Measurements from ENCODE around the gene SMG6. TPM values are rescaled to one million over a fixed set of nuclear protein-coding genes. Genes with fewer than 3 reads are reported as not detected.

SMG6 gene
- total and polyA plus RNA-seq, 2 experiments from 2014 or later, result 23.0 to 50.8 TPM

DNA sequence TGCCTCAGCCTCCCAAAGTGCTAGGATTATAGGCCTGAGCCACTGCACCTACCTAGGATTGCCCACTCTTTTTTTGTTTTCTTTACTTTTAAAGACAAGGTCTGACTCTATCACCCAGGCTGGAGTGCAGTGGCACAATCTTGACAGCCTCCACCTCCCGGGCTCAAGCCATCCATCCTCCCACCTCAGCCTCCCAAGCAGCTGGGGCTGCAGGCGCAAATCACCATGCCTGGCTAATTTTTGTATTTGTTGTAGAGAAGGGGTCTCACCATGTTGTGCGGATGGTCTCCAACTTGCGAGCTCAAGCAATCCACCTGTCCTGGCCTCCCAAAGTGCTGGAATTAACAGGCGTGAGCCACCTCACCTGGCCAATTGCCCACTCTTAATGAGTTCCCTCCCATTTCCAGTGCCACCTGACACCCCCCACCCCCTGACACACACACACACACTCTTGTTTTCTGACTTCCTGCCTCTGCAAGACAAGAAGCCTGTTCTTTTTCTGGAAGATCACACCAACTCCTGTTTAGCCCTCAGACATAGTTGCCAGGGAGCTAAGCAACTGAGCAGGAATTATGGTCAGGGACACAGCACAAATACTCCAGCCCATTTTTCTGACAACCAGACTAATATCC is 259.2 kb downstream of the SMG6 start:
- Histone ChIP-seq H3K27ac (no peak overlapping the region), H3K4me1 (ENCODE audit: low read depth) (peaks cover 4% of the 10 kb centered on the region)

DNA sequence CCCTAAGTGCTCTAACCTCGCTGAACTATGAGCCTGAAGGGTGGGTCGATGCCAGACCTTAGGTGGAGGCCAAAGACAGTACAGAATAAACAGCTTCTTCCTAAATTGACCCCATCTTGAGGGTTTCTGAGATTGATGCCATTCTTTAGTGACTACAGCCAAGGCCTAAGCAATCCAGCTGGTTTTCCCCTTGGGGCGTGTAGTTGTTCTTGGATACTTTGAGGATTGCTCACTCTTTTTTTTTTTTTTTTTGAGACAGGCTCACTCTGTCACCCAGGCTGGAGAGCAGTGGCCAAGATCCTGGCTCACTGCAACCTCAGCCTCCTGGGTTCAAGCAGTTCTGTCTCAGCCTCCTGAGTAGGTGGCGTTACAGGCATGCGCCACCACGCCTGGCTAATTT is 259.8 kb downstream of the SMG6 start:
- Histone ChIP-seq H3K9me3 (ENCODE audit: low read depth) (no peaks in the 10 kb centered on the region), H3K27me3 (peaks cover 7% of the 10 kb centered on the region), H3K27ac (no peak overlapping the region), H3K36me3 (peaks cover 5% of the 10 kb centered on the region), H3K4me3 (no peak overlapping the region), H3K4me1 (ENCODE audit: low read depth) (peaks cover 4% of the 10 kb centered on the region)
- TF ChIP-seq, protein P1, sequence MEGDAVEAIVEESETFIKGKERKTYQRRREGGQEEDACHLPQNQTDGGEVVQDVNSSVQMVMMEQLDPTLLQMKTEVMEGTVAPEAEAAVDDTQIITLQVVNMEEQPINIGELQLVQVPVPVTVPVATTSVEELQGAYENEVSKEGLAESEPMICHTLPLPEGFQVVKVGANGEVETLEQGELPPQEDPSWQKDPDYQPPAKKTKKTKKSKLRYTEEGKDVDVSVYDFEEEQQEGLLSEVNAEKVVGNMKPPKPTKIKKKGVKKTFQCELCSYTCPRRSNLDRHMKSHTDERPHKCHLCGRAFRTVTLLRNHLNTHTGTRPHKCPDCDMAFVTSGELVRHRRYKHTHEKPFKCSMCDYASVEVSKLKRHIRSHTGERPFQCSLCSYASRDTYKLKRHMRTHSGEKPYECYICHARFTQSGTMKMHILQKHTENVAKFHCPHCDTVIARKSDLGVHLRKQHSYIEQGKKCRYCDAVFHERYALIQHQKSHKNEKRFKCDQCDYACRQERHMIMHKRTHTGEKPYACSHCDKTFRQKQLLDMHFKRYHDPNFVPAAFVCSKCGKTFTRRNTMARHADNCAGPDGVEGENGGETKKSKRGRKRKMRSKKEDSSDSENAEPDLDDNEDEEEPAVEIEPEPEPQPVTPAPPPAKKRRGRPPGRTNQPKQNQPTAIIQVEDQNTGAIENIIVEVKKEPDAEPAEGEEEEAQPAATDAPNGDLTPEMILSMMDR (IDR thresholded peaks at IDR 0.05; ENCODE audit: low read depth, low read length), result no peak
- DNase-seq (ENCODE audit: low read depth in 1 of 2, low spot score in 1 of 2), result no peak

More for the DNA sequence above, 259.2 kb downstream of the SMG6 start:
- Histone ChIP-seq H3K9me3 (ENCODE audit: low read depth) (no peaks in the 10 kb centered on the region), H3K4me3 (no peak overlapping the region), H3K27me3 (peaks cover 13% of the 10 kb centered on the region), H3K36me3 (peaks cover 5% of the 10 kb centered on the region)
- no peak for DNase-seq (ENCODE audit: low read depth in 1 of 2, low spot score in 1 of 2)
- TF ChIP-seq, protein P1 (IDR thresholded peaks at IDR 0.05; ENCODE audit: low read depth, low read length), result no peak

DNA sequence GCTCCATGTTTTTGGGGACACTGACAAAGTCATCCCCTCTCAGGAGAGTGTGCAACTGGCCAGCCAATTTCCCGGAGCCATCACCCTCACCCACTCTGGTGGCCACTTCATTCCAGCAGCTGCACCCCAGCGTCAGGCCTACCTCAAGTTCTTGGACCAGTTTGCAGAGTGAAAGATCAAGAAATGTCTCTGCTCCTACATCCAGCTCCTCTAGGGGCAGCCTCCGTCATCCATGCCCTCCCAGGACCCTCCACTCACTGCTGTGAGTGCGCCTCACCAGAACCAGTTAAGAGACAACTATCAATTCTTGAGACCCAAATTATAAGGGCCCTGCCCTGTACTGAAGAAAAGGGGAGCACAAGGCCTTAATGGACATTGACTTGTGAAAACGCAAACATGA is 260.7 kb downstream of the SMG6 start:
- no peak for DNase-seq (ENCODE audit: low read depth in 1 of 2, low spot score in 1 of 2)
- H3K4me3 ChIP-seq, result peak overlapping the region; percentile 61
- peak overlapping the region; percentile 83 for H3K27ac ChIP-seq
- peaks cover 4% of the 10 kb centered on the region for H3K4me1 ChIP-seq (ENCODE audit: low read depth)
- H3K36me3 ChIP-seq, result peaks cover 5% of the 10 kb centered on the region
- no peaks in the 10 kb centered on the region for H3K9me3 ChIP-seq (ENCODE audit: low read depth)
- TF ChIP-seq, protein P1 (IDR thresholded peaks at IDR 0.05; ENCODE audit: low read depth, low read length), result no peak
- H3K27me3 ChIP-seq, result no peaks in the 10 kb centered on the region

DNA sequence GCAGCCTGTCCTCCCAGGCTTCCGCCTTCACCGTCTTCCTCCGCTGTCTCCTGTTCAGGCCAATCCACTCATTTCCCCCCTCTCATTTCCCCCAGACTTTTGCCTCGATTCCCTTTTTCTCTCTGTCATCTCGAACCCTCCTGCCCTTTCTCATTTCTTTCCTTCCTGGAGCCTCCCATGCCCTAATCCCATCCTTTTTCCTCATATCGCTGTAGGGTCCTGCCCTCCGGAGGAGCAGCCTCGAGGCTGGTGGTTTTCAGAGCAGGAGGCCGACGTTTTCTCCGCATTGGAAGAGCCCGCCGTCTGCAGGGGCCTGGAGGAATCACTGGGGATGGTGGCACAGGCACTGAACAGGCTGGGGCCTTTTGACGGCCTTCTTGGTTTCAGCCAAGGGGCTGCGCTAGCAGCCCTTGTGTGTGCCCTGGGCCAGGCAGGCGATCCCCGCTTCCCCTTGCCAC is 261.2 kb downstream of the SMG6 start:
- H3K4me3 ChIP-seq, result peak overlapping the region; percentile 61
- H3K27ac ChIP-seq, result peak overlapping the region; percentile 83
- H3K4me1 ChIP-seq (ENCODE audit: low read depth), result peaks cover 4% of the 10 kb centered on the region
- peak; percentile 45 to 68 for DNase-seq (ENCODE audit: low read depth in 1 of 2, low spot score in 1 of 2)
- H3K9me3 ChIP-seq (ENCODE audit: low read depth), result no peaks in the 10 kb centered on the region
- peaks cover 7% of the 10 kb centered on the region for H3K36me3 ChIP-seq
- H3K27me3 ChIP-seq, result no peaks in the 10 kb centered on the region
- TF ChIP-seq, protein P1 (IDR thresholded peaks at IDR 0.05; ENCODE audit: low read depth, low read length), result peak; percentile 59

DNA sequence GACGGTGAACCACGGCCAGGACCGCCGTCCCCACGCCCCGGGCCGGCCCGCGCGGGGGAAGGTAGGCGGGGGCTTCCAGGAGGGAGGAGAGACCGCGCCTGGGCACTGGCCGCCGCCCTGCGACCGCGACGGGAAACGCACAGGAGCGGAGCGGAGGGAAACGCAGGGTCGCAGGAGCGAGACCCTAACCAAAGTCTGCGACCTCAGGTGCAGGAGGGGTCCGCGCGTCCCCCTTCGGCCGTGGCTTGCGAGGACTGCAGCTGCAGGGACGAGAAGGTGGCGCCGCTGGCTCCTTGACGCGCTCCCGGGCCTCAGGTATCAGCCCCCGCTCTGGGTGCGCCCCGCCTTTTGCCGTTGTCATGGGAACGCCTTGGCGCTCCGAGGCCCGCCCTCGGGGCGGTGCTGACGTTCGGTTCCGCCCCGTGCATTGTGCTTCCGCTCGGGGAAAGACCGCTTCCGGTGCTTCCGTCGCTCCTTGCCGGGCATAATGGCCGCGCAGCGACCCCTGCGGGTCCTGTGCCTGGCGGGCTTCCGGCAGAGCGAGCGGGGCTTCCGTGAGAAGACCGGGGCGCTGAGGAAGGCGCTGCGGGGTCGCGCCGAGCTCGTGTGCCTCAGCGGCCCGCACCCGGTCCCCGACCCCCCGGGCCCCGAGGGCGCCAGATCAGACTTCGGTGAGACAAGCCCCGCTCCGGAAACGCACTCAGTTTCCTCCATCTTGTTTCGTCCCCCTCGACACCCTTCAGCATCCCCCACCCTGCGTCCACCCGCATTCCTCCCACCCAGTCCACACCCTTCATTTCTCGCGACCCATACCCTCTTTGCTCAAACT is 261.8 kb downstream of the SMG6 start, which contains the start of gene OVCA2:
Gene OVCA2, plus strand, starts transcription at position 462 of the 829 bp plus-strand sequence. Its CDS starts 26 bp downstream, at position 488.
- Histone ChIP-seq H3K27me3 (no peaks in the 10 kb centered on the region), H3K4me3 (peak within 1 kb of the TSS; percentile 61), H3K36me3 (peaks cover 7% of the 10 kb centered on the region), H3K9me3 (ENCODE audit: low read depth) (no peaks in the 10 kb centered on the region), H3K4me1 (ENCODE audit: low read depth) (peaks cover 4% of the 10 kb centered on the region), H3K27ac (peak within 1 kb of the TSS; percentile 83)
- peak; percentile 96 to 99 for DNase-seq (ENCODE audit: low read depth in 1 of 2, low spot score in 1 of 2)
- TF ChIP-seq, protein P1 (IDR thresholded peaks at IDR 0.05; ENCODE audit: low read depth, low read length), result peak; percentile 58

Measured in cardiac muscle cell (in vitro differentiated cells and primary cell).